ENCODE results near the gene TAPT1.

- TF ChIP-seq, protein P1, sequence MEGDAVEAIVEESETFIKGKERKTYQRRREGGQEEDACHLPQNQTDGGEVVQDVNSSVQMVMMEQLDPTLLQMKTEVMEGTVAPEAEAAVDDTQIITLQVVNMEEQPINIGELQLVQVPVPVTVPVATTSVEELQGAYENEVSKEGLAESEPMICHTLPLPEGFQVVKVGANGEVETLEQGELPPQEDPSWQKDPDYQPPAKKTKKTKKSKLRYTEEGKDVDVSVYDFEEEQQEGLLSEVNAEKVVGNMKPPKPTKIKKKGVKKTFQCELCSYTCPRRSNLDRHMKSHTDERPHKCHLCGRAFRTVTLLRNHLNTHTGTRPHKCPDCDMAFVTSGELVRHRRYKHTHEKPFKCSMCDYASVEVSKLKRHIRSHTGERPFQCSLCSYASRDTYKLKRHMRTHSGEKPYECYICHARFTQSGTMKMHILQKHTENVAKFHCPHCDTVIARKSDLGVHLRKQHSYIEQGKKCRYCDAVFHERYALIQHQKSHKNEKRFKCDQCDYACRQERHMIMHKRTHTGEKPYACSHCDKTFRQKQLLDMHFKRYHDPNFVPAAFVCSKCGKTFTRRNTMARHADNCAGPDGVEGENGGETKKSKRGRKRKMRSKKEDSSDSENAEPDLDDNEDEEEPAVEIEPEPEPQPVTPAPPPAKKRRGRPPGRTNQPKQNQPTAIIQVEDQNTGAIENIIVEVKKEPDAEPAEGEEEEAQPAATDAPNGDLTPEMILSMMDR (conservative IDR thresholded peaks at IDR 0.05; ENCODE audit: low read length) = no peak
- no peak for TF ChIP-seq EZH2phosphoT487 (IDR thresholded peaks at IDR 0.05; ENCODE audit: borderline replicate concordance)
These were observed 57.4 kb downstream of the TAPT1 start for GRCh38 chr4:16168710-16169388.

All from Loucy (cell line).